HEK293 (cell line): Measurements from ENCODE around the gene ZC3H15.
A peak's percentile ranks its signal among the peaks of the same experiment; 100 is the strongest.
"Not testable (repeated sequence)": the region's sequence is repeated elsewhere in the genome, so short reads cannot be mapped to it uniquely, and the experiment has no call there.

Experiments used
- CTCF ChIA-PET: fragments of 350-600 bp; formaldehyde crosslinking; extraction: SDS; loops from one replicate; lab custom pipeline; 2021; ENCODE audit warnings: antibody characterized with exemption; lab: Yijun Ruan, JAX
- POLR2A ChIA-PET: fragments of 300-600 bp; formaldehyde crosslinking; extraction: SDS; loops from one replicate; lab custom pipeline; 2020; ENCODE audit warnings: antibody characterized with exemption, inconsistent platforms; lab: Yijun Ruan, JAX
- H3K27ac ChIP-seq: fragments of 200-500 bp; sonication (Bioruptor generic); 2 replicates; pipeline ENCODE4 v1.5.1; 2014; ENCODE audit warnings: low read depth, low read length, control low read depth, inconsistent platforms; ENCODE audit errors: extremely low read depth
- H3K36me3 ChIP-seq, 2 experiments: fragments of 200-500 bp in 1 of 2; sonication (Bioruptor generic) in 1 of 2; 1 replicate in 1 of 2; 2 replicates in 1 of 2; pipeline ENCODE4 v1.5.1; 2014 to 2017; ENCODE audit warnings: inconsistent platforms in 2 of 2, low read length in 2 of 2; ENCODE audit not compliant: control insufficient read depth in 2 of 2, insufficient read depth in 1 of 2
- H3K4me1 ChIP-seq: fragments of 200-500 bp; sonication (Bioruptor generic); 2 replicates; pipeline ENCODE4 v1.5.1; 2014; ENCODE audit warnings: mild to moderate bottlenecking, low read length, inconsistent platforms; ENCODE audit not compliant: control insufficient read depth, insufficient read depth
- H3K4me3 ChIP-seq: 2 replicates; pipeline ENCODE4 v1.5.1; 2011; ENCODE audit warnings: low read depth, mild to moderate bottlenecking, control low read depth, low read length, moderate library complexity
- H3K9me3 ChIP-seq: fragments of 200-500 bp; sonication (Bioruptor generic); 2 replicates; pipeline ENCODE4 v1.5.1; 2014; ENCODE audit warnings: low read depth, low read length, inconsistent platforms; ENCODE audit not compliant: control insufficient read depth, insufficient read depth
- GLIS1 ChIP-seq: fragments of 450-650 bp; formaldehyde crosslinking; IDR thresholded peaks from 2 replicates; pipeline ENCODE4 v1.5.1; 2016; ENCODE audit warnings: missing biosample characterization, missing genetic modification characterization
- PRDM10 ChIP-seq: fragments of 450-650 bp; formaldehyde crosslinking; IDR thresholded peaks from 2 replicates; pipeline ENCODE4 v1.5.1; 2016; ENCODE audit warnings: missing biosample characterization, missing genetic modification characterization
- PRDM6 ChIP-seq: fragments of 450-650 bp; formaldehyde crosslinking; IDR thresholded peaks from 2 replicates; pipeline ENCODE4 v1.5.1; 2017; ENCODE audit warnings: missing biosample characterization, missing genetic modification characterization
- REPIN1 ChIP-seq: fragments of 450-650 bp; formaldehyde crosslinking; IDR thresholded peaks from 2 replicates; pipeline ENCODE4 v1.5.1; 2017; ENCODE audit warnings: missing biosample characterization, missing genetic modification characterization, low read depth
- TRIM28 ChIP-seq: IDR thresholded peaks from 2 replicates; pipeline ENCODE4 v1.6.1; 2011; ENCODE audit warnings: low read length, control low read depth, borderline replicate concordance
- WT1 ChIP-seq: fragments of 450-650 bp; formaldehyde crosslinking; IDR thresholded peaks from 2 replicates; pipeline ENCODE4 v1.5.1; 2016; ENCODE audit warnings: missing biosample characterization, missing genetic modification characterization
- ZBTB44 ChIP-seq: fragments of 450-650 bp; IDR thresholded peaks from 2 replicates; pipeline ENCODE4 v1.5.1; 2018; ENCODE audit warnings: missing biosample characterization, mild to moderate bottlenecking, missing genetic modification characterization
- ZNF169 ChIP-seq: fragments of 450-650 bp; formaldehyde crosslinking; IDR thresholded peaks from 2 replicates; pipeline ENCODE4 v1.5.1; 2016; ENCODE audit warnings: missing biosample characterization, missing genetic modification characterization
- ZNF629 ChIP-seq: fragments of 450-650 bp; formaldehyde crosslinking; IDR thresholded peaks from 2 replicates; pipeline ENCODE4 v1.5.1; 2017; ENCODE audit warnings: missing biosample characterization, missing genetic modification characterization
- ZNF645 ChIP-seq: fragments of 450-650 bp; formaldehyde crosslinking; IDR thresholded peaks from 2 replicates; pipeline ENCODE4; 2016; ENCODE audit warnings: missing biosample characterization, missing genetic modification characterization
- TF ChIP-seq, protein P1 (sequence below): fragments of 450-650 bp; formaldehyde crosslinking; IDR thresholded peaks from 2 replicates; pipeline ENCODE4 v1.5.1; 2016; ENCODE audit warnings: missing biosample characterization, missing genetic modification characterization

The ZC3H15 gene

DNA sequence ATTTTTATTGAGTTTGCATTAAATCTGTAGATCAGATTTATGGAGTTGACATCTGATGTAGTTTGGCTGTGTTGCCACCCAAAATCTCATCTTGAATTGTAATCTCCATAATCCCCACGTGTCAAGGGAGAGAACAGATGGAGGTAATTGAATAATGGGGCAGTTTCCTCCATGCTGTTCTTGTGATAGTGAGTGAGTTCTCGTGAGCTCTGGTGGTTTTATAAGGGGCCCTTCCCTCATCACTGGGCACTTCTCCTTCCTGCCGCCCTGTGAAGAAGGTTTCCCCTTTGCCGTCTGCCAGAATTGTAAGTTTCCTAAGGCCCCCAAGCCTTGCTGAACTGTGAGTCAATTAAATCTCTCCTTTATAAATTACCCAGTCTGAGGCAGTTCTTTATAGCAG lies 32.2 kb downstream of the ZC3H15 start:
- no peak for TF ChIP-seq REPIN1 (tag by site-specific recombination)
- no peak for TF ChIP-seq ZBTB44 (tag by site-specific recombination)
- no peak overlapping the region for H3K27ac ChIP-seq
- H3K4me3 ChIP-seq: no peak overlapping the region
- peaks cover 5 to 14% of the 10 kb centered on the region in 2 experiments; a peak in 1 of 3 replicates for H3K36me3 ChIP-seq
- no peaks in the 10 kb centered on the region for H3K9me3 ChIP-seq
- H3K4me1 ChIP-seq: no peaks in the 10 kb centered on the region
- POLR2A ChIA-PET: interaction anchor here (1.2 to 2.1 kb wide), 2 partner anchors 13 to 72 kb away, joined by 3 to 6 read pairs; partner anchors contain the start of gene ITGAV
- CTCF ChIA-PET: interaction anchor here (2.3 kb wide), 1 partner anchor 123 kb away, joined by 7 read pairs; no protein-coding TSS in a partner anchor

GRCh38 chr2:186518945-186519344 lies 32.9 kb downstream of the ZC3H15 start:
- POLR2A ChIA-PET: interaction anchor here (1.2 to 2.1 kb wide), 2 partner anchors 12 to 71 kb away, joined by 3 to 6 read pairs; partner anchors contain the start of gene ITGAV
- H3K4me3 ChIP-seq: no peak overlapping the region
- no peaks in the 10 kb centered on the region for H3K9me3 ChIP-seq
- peak; percentile 68; the same call in 1 of the 2 replicates for TF ChIP-seq ZNF629 (tag by site-specific recombination)
- TF ChIP-seq ZNF645: no peak
- peak; percentile 31; the same call in 1 of the 2 replicates for TF ChIP-seq PRDM6 (tag by site-specific recombination)
- TF ChIP-seq GLIS1: peak; percentile 61
- TF ChIP-seq, all 188 proteins: peak for 3
- Histone ChIP-seq H3K4me1 (no peaks in the 10 kb centered on the region), H3K27ac (no peak overlapping the region), H3K36me3 (peaks cover 5 to 11% of the 10 kb centered on the region in 2 experiments; a peak in 1 of 3 replicates)
- CTCF ChIA-PET: interaction anchor here (2.0 kb wide), 1 partner anchor 123 kb away, joined by 13 read pairs; no protein-coding TSS in a partner anchor

- H3K9me3 ChIP-seq, H3K27ac ChIP-seq, H3K4me1 ChIP-seq, POLR2A ChIA-PET, CTCF ChIA-PET, H3K4me3 ChIP-seq: not testable (repeated sequence)
- H3K36me3 ChIP-seq: peaks cover 5 to 11% of the 10 kb centered on the region in 2 experiments; a peak in 1 of 3 replicates
- TF ChIP-seq TRIM28: 0 out of 2 replicates have a peak, but pooled peaks have one; percentile 10
- TF ChIP-seq WT1 (tag by site-specific recombination): peak; percentile 87
- TF ChIP-seq, protein P1, sequence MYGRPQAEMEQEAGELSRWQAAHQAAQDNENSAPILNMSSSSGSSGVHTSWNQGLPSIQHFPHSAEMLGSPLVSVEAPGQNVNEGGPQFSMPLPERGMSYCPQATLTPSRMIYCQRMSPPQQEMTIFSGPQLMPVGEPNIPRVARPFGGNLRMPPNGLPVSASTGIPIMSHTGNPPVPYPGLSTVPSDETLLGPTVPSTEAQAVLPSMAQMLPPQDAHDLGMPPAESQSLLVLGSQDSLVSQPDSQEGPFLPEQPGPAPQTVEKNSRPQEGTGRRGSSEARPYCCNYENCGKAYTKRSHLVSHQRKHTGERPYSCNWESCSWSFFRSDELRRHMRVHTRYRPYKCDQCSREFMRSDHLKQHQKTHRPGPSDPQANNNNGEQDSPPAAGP (tag by site-specific recombination): 0 out of 2 replicates have a peak, but pooled peaks have one; percentile 29
Observed at GRCh38 chr2:186521570-186522153, 35.6 kb downstream of the ZC3H15 start.

- no peak overlapping the region for H3K4me3 ChIP-seq
- ChIA-PET CTCF (interaction anchor here (0.7 kb wide), 1 partner anchor 783 kb away, joined by 4 read pairs; no protein-coding TSS in a partner anchor), POLR2A (no interaction called here)
- peaks cover 3 to 10% of the 10 kb centered on the region in 2 experiments; a peak in 1 of 3 replicates for H3K36me3 ChIP-seq
- H3K4me1 ChIP-seq: no peaks in the 10 kb centered on the region
- no peak overlapping the region for H3K27ac ChIP-seq
- no peaks in the 10 kb centered on the region for H3K9me3 ChIP-seq
- no peak for TF ChIP-seq ZNF169 (tag by site-specific recombination)
- TF ChIP-seq PRDM10: peak; percentile 38; the same call in 1 of the 2 replicates
Observed at GRCh38 chr2:186522450-186522849, 36.4 kb downstream of the ZC3H15 start.
